ENCODE results near the gene SLC39A3. TPM values are rescaled to one million over a fixed set of nuclear protein-coding genes. Genes with fewer than 3 reads are reported as not detected.

The SLC39A3 gene
- polyA plus RNA-seq, 4 donors = 10.7 to 39.1 (median 15.1) TPM

DNA sequence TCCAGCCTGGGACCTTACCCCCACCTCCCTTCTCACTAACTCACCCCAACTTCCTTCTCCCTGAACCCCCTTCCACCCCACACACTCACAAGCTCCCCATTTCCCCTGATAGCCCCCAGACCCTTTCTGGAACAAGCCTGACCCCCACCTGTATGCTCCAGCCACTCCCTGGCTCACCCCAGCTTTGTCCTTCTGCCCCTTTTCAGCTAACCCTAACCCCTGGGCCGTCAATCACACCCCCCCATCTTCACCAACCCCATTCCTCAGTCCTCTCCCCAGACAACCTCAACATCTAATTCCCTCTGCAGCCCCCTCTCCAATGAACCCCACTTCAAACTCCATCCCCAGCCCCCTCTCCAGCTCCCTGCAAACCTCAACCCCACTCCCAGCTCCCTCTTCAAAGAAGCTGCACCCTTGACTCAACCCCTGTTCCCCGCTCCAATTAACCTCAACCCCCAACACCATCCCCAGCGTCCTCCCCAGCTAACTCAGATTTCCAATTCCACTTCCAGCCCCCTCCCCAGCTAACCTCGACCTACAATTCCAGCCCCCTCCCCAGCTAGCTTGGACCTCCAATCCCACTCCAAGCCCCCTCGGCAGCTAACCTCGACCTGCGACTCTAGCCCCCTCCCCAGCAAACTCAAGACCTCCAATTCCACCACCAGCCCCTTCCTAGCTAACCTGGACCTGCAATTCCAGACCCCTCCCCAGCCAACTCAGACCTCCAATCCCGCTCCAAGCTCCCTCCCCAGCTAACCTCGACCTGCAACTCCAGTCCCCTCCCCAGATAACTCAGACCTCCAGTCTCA is 38.3 kb downstream of the SLC39A3 start:
- Histone ChIP-seq H3K4me3 (ENCODE audit: low read depth in 1 of 3, low read length in 3 of 3) (peak overlapping the region in 2 of 3 donors; percentile 44 to 87), H3K27ac (ENCODE audit: low read depth in 1 of 3, low read length in 2 of 3) (peak overlapping the region in 1 of 3 donors; percentile 32), H3K9me3 (ENCODE audit: control insufficient read depth in 2 of 2, insufficient read depth in 1 of 2, low read depth in 1 of 2, low read length in 1 of 2) (no peaks in the 10 kb centered on the region), H3K4me1 (ENCODE audit: control insufficient read depth in 3 of 3, insufficient read depth in 2 of 3, low read depth in 1 of 3, low read length in 2 of 3) (peaks cover 0 to 2% (median 0%) of the 10 kb centered on the region in 3 donors), H3K36me3 (ENCODE audit: control insufficient read depth in 3 of 3, insufficient read depth in 2 of 3, low read depth in 1 of 3, low read length in 3 of 3) (no peaks in the 10 kb centered on the region), H3K27me3 (ENCODE audit: control insufficient read depth in 3 of 3, insufficient read depth in 3 of 3, low read length in 3 of 3) (peaks cover 0 to 41% (median 0%) of the 10 kb centered on the region in 3 donors)
- 5 to 9% (median 7%) methylated on average over 9 of the region's 9 CpGs for WGBS, 3 donors
- no peak for DNase-seq
- FAIRE-seq = no peak

- Histone ChIP-seq H3K9me3 (ENCODE audit: control insufficient read depth in 2 of 2, insufficient read depth in 1 of 2, low read depth in 1 of 2, low read length in 1 of 2) (no peaks in the 10 kb centered on the region), H3K27me3 (ENCODE audit: control insufficient read depth in 3 of 3, insufficient read depth in 3 of 3, low read length in 3 of 3) (peaks cover 0 to 41% (median 0%) of the 10 kb centered on the region in 3 donors), H3K4me1 (ENCODE audit: control insufficient read depth in 3 of 3, insufficient read depth in 2 of 3, low read depth in 1 of 3, low read length in 2 of 3) (peaks cover 0 to 2% (median 0%) of the 10 kb centered on the region in 3 donors), H3K27ac (ENCODE audit: low read depth in 1 of 3, low read length in 2 of 3) (no peak overlapping the region), H3K4me3 (ENCODE audit: low read depth in 1 of 3, low read length in 3 of 3) (no peak overlapping the region), H3K36me3 (ENCODE audit: control insufficient read depth in 3 of 3, insufficient read depth in 2 of 3, low read depth in 1 of 3, low read length in 3 of 3) (no peaks in the 10 kb centered on the region)
- DNase-seq (no peak), FAIRE-seq (no peak)
- WGBS, 3 donors = 13 to 47% (median 40%) methylated on average over 26 of the region's 26 CpGs
Measured at GRCh38 chr19:2700660-2701360, 39.0 kb downstream of the SLC39A3 start.

GRCh38 chr19:2699413-2700140 is 40.2 kb downstream of the SLC39A3 start:
- no peak for FAIRE-seq
- no peak overlapping the region for H3K4me3 ChIP-seq (ENCODE audit: low read depth in 1 of 3, low read length in 3 of 3)
- 66 to 69% (median 69%) methylated on average over 15 of the region's 15 CpGs for WGBS, 3 donors
- H3K27me3 ChIP-seq (ENCODE audit: control insufficient read depth in 3 of 3, insufficient read depth in 3 of 3, low read length in 3 of 3) = peaks cover 0 to 41% (median 0%) of the 10 kb centered on the region in 3 donors
- no peaks in the 10 kb centered on the region for H3K9me3 ChIP-seq (ENCODE audit: control insufficient read depth in 2 of 2, insufficient read depth in 1 of 2, low read depth in 1 of 2, low read length in 1 of 2)
- no peak for DNase-seq
- peak overlapping the region in 1 of 3 donors; percentile 5 for H3K27ac ChIP-seq (ENCODE audit: low read depth in 1 of 3, low read length in 2 of 3)
- no peaks in the 10 kb centered on the region for H3K36me3 ChIP-seq (ENCODE audit: control insufficient read depth in 3 of 3, insufficient read depth in 2 of 3, low read depth in 1 of 3, low read length in 3 of 3)
- peaks cover 0 to 2% (median 0%) of the 10 kb centered on the region in 3 donors for H3K4me1 ChIP-seq (ENCODE audit: control insufficient read depth in 3 of 3, insufficient read depth in 2 of 3, low read depth in 1 of 3, low read length in 2 of 3)

DNA sequence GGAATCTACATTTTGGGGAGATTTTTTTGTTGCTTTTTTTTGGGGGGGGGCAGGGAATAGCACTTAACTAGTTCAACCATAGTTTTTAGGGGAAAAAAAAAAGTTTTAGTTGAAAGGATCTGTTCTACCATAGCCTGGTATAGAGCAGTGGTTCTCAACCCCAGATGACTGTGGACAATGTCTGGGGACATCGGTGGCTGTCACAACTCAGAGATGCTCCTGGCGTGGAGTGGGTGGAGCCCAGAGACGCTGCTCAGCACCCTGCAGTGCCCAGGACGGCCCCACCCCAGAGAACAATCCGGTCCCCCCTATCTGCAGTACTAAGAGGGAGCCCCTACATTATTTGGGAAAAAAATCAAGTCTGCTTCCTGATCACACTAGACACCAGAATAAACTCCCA is 45.6 kb downstream of the SLC39A3 start:
- FAIRE-seq (no peak), DNase-seq (no peak)
- Histone ChIP-seq H3K36me3 (ENCODE audit: control insufficient read depth in 3 of 3, insufficient read depth in 2 of 3, low read depth in 1 of 3, low read length in 3 of 3) (no peaks in the 10 kb centered on the region), H3K4me1 (ENCODE audit: control insufficient read depth in 3 of 3, insufficient read depth in 2 of 3, low read depth in 1 of 3, low read length in 2 of 3) (no peaks in the 10 kb centered on the region), H3K4me3 (ENCODE audit: low read depth in 1 of 3, low read length in 3 of 3) (no peak overlapping the region), H3K27me3 (ENCODE audit: control insufficient read depth in 3 of 3, insufficient read depth in 3 of 3, low read length in 3 of 3) (no peaks in the 10 kb centered on the region), H3K27ac (ENCODE audit: low read depth in 1 of 3, low read length in 2 of 3) (no peak overlapping the region), H3K9me3 (ENCODE audit: control insufficient read depth in 2 of 2, insufficient read depth in 1 of 2, low read depth in 1 of 2, low read length in 1 of 2) (no peaks in the 10 kb centered on the region)
- 58 to 71% (median 70%) methylated on average over 5 of the region's 5 CpGs for WGBS, 3 donors

GRCh38 chr19:2693492-2694160 is 46.2 kb downstream of the SLC39A3 start:
- WGBS, 3 donors = 37 to 46% (median 46%) methylated on average over 12 of the region's 12 CpGs
- no peak for DNase-seq
- FAIRE-seq = no peak
- Histone ChIP-seq H3K36me3 (ENCODE audit: control insufficient read depth in 3 of 3, insufficient read depth in 2 of 3, low read depth in 1 of 3, low read length in 3 of 3) (no peaks in the 10 kb centered on the region), H3K27me3 (ENCODE audit: control insufficient read depth in 3 of 3, insufficient read depth in 3 of 3, low read length in 3 of 3) (no peaks in the 10 kb centered on the region), H3K27ac (ENCODE audit: low read depth in 1 of 3, low read length in 2 of 3) (no peak overlapping the region), H3K4me1 (ENCODE audit: control insufficient read depth in 3 of 3, insufficient read depth in 2 of 3, low read depth in 1 of 3, low read length in 2 of 3) (no peaks in the 10 kb centered on the region), H3K9me3 (ENCODE audit: control insufficient read depth in 2 of 2, insufficient read depth in 1 of 2, low read depth in 1 of 2, low read length in 1 of 2) (no peaks in the 10 kb centered on the region), H3K4me3 (ENCODE audit: low read depth in 1 of 3, low read length in 3 of 3) (no peak overlapping the region)

GRCh38 chr19:2691951-2692350 is 47.9 kb downstream of the SLC39A3 start:
- Histone ChIP-seq H3K9me3 (ENCODE audit: control insufficient read depth in 2 of 2, insufficient read depth in 1 of 2, low read depth in 1 of 2, low read length in 1 of 2) (no peaks in the 10 kb centered on the region), H3K36me3 (ENCODE audit: control insufficient read depth in 3 of 3, insufficient read depth in 2 of 3, low read depth in 1 of 3, low read length in 3 of 3) (no peaks in the 10 kb centered on the region), H3K4me1 (ENCODE audit: control insufficient read depth in 3 of 3, insufficient read depth in 2 of 3, low read depth in 1 of 3, low read length in 2 of 3) (no peaks in the 10 kb centered on the region), H3K27ac (ENCODE audit: low read depth in 1 of 3, low read length in 2 of 3) (no peak overlapping the region), H3K4me3 (ENCODE audit: low read depth in 1 of 3, low read length in 3 of 3) (no peak overlapping the region), H3K27me3 (ENCODE audit: control insufficient read depth in 3 of 3, insufficient read depth in 3 of 3, low read length in 3 of 3) (no peaks in the 10 kb centered on the region)
- 83 to 87% (median 85%) methylated on average over 9 of the region's 9 CpGs for WGBS, 3 donors
- FAIRE-seq (no peak), DNase-seq (no peak)

GRCh38 chr19:2690856-2691255 is 49.0 kb downstream of the SLC39A3 start:
- Histone ChIP-seq H3K27ac (ENCODE audit: low read depth in 1 of 3, low read length in 2 of 3) (no peak overlapping the region), H3K36me3 (ENCODE audit: control insufficient read depth in 3 of 3, insufficient read depth in 2 of 3, low read depth in 1 of 3, low read length in 3 of 3) (no peaks in the 10 kb centered on the region), H3K27me3 (ENCODE audit: control insufficient read depth in 3 of 3, insufficient read depth in 3 of 3, low read length in 3 of 3) (no peaks in the 10 kb centered on the region), H3K4me3 (ENCODE audit: low read depth in 1 of 3, low read length in 3 of 3) (no peak overlapping the region), H3K9me3 (ENCODE audit: control insufficient read depth in 2 of 2, insufficient read depth in 1 of 2, low read depth in 1 of 2, low read length in 1 of 2) (peaks cover 0 to 2% of the 10 kb centered on the region in 2 donors), H3K4me1 (ENCODE audit: control insufficient read depth in 3 of 3, insufficient read depth in 2 of 3, low read depth in 1 of 3, low read length in 2 of 3) (no peaks in the 10 kb centered on the region)
- FAIRE-seq (no peak), DNase-seq (no peak)
- 86 to 92% (median 91%) methylated on average over 11 of the region's 11 CpGs for WGBS, 3 donors

DNA sequence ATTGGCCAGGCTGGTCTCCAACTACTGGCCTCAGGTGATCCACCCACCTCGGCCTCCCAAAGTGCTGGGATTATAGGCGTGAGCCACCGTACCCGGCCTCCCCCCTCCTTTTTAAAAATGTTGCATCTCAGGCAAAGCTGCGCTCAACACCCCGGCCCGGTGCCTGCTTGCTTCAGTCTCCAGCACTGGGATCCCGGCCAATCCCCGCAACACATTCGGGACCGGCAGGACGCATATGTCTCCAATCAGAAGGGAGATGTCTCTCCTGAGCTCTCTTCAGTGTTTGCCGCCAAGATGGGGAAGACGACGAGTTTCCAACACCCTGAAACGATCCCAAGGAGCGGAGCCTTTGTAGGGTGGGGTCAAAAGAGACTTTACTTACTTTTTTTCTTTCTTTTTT is 53.5 kb downstream of the SLC39A3 start:
- 91 to 93% (median 92%) methylated on average over 17 of the region's 17 CpGs for WGBS, 3 donors
- Histone ChIP-seq H3K9me3 (ENCODE audit: control insufficient read depth in 2 of 2, insufficient read depth in 1 of 2, low read depth in 1 of 2, low read length in 1 of 2) (peaks cover 0 to 2% of the 10 kb centered on the region in 2 donors), H3K36me3 (ENCODE audit: control insufficient read depth in 3 of 3, insufficient read depth in 2 of 3, low read depth in 1 of 3, low read length in 3 of 3) (no peaks in the 10 kb centered on the region), H3K27ac (ENCODE audit: low read depth in 1 of 3, low read length in 2 of 3) (no peak overlapping the region), H3K4me3 (ENCODE audit: low read depth in 1 of 3, low read length in 3 of 3) (no peak overlapping the region), H3K27me3 (ENCODE audit: control insufficient read depth in 3 of 3, insufficient read depth in 3 of 3, low read length in 3 of 3) (no peaks in the 10 kb centered on the region), H3K4me1 (ENCODE audit: control insufficient read depth in 3 of 3, insufficient read depth in 2 of 3, low read depth in 1 of 3, low read length in 2 of 3) (no peaks in the 10 kb centered on the region)
- no peak for DNase-seq
- FAIRE-seq = no peak
